ENCODE results near the gene PDPR.
"Not testable (repeated sequence)": the region's sequence is repeated elsewhere in the genome, so short reads cannot be mapped to it uniquely, and the experiment has no call there.

PDPR gene

DNA sequence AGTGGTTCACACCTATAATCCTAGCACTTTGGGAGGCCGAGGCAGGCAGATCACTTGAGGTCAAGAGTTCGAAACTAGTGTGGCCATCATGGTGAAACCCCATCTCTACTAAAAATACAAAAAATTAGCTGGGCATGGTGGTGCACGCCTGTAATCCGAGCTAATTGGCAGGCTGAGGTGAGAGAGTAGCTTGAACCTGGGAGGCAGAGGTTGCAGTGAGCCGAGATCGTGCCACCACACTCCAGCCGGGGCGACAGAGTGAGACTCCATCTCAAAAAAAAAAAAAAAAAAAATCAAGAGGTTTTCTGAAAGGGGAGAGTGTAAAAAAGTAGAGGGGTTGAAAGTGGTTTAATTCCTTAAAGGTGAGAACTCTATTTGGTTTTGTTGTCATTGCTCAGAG lies 21.7 kb downstream of the PDPR start:
- DNase-seq, result not testable (repeated sequence)

GRCh38 chr16:70136595-70136994 lies 22.5 kb downstream of the PDPR start:
- not testable (repeated sequence) for DNase-seq

DNA sequence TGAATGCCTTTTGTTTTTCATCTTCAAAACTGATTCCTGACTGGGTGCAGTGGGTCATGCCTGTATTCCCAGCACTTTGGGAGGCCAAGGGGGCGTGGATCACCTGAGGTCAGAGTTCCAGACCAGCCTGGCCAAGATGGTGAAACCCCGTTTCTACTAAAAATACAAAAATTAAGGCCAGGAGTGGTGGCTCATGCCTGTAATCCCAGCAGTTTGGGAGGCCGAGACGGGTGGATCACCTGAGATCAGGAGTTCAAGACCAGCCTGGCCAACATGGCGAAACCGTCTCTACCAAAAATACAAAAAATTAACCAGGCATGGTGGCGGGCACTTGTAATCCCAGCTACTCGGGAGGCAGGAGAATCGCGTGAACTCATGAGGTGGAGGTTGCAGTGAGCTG lies 28.6 kb downstream of the PDPR start:
- DNase-seq, result not testable (repeated sequence)

DNA sequence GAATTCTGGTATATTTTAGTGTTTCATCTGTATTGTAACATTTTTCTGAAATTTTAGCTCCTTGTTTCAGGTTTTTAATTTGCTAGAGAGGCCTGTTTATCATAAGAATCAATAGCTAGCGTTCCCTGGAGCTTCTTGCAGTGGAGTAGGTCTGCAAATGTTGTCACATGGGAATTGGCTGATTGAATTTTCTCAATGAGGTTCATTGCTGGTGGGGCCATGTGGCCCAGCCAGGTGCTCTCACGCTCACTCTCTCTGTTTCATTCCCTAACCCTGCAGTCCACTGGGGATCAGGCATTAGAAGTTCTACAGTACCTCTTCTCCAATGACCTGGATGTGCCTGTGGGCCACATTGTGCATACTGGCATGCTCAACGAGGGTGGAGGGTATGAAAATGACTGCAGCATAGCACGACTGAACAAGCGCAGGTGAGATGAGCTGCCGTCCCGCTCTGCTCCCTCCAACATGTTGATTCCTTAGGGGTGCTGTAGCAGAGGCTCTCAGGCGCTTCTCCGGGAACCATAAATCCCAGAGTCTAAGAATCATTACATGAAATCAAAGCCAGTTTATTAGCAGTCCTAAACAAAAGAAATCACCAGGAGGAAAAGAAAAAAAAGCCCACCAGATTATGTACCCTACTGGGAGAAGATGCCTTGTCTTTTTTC lies 29.2 kb downstream of the PDPR start:
- not testable (repeated sequence) for DNase-seq

DNA sequence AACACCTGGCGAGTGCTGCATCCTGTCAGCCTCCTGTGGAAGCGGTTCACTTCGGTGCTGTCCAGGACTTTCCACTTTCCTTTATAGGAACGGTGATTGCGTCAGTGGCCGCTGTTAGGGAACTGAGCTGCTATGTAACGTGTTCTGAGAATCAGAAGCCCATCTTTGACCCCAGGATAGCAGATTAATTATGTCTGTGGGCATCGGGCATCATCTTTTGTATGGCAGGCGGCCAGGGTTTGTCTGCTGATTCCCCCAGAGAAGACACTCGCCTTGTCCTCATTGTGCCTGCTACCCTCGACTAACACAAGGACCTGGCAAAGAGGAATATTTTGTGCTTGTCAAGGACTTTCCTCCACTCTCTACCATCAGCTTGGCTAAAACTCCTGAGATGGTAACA lies 33.7 kb downstream of the PDPR start:
- DNase-seq, result not testable (repeated sequence)

DNA sequence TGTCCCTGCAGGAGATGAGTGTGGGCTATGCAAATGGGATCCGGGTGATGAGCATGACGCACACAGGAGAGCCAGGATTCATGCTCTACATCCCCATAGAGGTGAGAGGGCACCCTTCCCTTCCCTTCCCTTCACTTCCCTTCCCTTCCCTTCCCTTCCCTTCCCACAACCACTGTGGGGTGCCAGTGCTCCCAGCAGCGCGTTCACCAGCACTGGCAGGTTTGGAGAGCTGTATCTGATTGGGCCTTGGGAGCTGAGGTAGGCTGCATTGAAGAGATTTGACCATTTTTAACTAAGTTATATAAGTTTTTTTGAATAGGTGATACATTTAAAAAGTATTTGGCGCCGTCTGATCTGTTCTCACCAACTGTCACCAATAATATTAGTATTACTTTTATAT lies 34.3 kb downstream of the PDPR start:
- not testable (repeated sequence) for DNase-seq

DNA sequence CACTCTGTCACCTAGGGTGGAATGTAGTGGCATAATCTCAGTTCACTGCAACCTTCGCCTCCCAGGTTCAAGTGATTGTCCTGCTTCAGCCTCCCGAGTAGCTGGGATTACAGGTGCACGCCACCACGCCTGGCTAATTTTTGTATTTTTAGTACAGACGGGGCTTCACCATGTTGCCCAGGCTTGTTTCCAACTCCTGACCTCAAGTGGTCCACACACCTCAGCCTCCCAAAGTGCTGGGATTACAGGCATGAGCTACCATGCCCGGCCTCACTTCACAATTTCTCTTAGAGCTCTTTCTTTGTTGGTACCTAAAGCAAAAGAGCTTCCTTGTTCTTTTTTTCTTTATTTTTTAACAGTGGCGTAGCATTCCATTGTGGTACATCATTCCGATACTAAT lies 35.2 kb downstream of the PDPR start:
- not testable (repeated sequence) for DNase-seq

GRCh38 chr16:70151391-70151790 lies 37.3 kb downstream of the PDPR start:
- DNase-seq, result no peak

GRCh38 chr16:70151941-70152509 lies 37.9 kb downstream of the PDPR start:
- no peak for DNase-seq

DNA sequence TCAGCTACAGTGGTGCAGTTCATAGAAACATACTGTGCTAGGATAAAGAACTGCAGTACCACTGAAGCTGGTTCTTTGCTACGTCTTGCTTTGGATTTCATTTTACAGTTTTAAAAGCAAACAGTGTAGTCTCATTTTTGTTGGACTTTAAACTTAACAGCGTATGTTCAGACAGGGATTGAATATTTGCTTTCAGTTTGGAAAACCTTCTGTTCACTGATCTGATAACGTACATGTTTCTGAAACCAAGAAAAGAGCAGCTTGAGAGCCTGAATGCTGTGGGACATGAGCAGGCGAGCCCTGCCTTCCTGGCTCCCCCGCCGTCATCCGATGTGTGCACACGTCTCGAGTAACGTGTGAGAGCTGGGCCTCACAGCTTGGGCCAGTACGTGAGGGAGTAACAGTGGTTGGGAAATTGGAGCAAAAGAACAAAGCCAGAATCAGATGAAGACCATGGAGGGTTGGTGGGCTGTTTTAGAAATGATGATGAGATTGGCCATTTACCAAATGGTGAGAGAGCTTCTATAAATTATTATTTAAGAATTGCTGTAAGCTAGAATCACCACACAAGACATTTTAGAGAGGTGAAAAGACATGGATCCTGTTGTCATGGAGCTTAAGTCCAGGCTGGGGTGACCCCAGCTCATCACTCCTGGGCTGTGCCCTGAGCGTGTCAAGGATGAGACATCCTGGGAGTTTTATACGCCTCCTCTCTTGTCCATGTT lies 38.6 kb downstream of the PDPR start:
- DNase-seq, result no peak

DNA sequence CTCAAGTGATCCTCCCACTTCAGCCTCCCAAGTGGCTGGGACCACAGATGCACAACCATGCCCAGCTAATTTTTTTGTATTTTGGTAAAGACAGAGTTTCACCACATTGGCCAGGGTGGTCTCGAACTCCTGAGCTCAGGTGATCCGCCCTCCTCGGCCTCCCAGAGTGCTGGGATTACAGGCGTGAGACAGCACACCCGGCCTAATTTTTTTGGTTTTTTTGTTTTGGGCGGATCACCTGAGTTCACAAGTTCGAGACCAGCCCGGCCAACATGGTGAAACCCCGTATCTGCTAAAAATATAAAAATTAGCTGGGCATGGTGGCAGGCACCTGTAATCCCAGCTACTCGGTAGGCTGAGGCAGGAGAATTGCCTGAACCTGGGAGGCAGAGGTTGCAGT lies 40.6 kb downstream of the PDPR start:
- DNase-seq, result not testable (repeated sequence)

DNA sequence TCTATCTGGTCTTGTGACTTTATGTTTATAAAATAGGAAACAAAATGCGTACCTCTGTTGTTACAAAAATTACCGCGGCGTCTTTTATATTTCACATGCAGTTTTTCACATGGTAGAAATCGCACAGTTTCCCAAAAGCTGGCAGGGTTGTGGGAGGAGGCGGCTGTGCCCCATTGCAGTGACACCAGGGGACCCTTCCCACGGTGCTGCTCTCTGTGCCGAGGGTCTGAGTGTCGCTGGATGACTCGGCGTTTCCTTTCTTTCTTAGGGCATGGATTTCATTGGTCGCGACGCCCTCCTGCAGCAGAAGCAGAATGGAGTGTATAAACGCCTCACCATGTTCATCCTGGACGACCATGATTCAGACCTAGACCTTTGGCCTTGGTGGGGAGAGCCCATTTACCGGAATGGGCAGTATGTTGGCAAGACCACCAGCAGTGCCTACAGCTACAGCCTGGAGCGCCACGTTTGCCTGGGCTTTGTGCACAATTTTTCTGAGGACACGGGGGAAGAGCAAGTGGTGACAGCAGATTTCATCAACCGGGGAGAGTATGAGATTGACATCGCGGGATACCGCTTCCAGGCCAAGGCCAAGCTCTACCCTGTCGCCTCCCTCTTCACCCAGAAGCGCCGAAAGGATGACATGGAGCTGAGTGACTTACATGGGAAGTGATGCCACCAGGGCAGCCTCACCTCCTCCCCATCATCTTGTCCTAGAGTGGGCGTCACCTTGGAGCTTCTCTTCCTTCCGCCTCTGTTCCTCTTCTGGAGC lies 42.3 kb downstream of the PDPR start:
- DNase-seq, result peak; percentile 18

- DNase-seq, result peak; percentile 16
Observed at GRCh38 chr16:70157105-70157476, 43.0 kb downstream of the PDPR start.

DNA sequence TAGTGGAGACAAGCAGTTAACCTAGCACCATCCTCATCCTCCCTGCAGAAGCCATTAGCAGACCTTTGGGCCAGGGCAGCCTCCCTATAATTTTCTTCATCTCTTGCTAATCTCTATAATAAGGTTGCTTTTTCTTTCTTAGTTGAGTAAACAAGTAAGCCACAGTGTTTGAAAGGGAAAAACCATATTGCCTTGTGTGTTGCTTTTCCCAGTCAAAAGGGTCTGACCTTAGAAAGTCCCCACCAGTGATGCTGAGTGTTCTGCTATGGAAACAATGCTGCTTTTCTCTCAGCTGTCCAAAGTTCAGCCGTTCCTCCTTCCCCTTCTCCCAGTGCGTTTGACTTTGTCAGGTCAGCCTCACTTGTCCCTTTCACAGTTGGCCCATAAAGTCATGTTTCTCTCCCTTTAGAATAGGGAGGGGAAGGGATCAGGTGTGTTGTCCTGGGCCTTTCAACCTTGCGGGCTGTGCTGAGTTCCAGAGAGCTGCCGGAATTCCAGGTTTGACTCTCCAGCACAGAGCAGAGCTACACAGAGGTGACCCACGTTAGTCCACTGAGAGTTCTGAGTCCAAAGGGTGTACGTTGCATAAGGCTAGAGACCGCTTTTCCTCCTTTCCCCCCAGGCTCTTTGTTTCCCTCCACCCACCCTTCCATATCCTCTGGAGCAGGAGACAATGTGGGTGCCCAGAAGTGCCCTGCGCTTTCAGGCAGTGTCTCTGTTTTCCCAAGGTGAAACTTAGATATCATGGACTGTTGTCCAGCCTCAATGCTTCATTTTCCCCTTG lies 43.5 kb downstream of the PDPR start:
- DNase-seq, result no peak

GRCh38 chr16:70158261-70158939 lies 44.3 kb downstream of the PDPR start:
- peak; percentile 16 for DNase-seq

DNA sequence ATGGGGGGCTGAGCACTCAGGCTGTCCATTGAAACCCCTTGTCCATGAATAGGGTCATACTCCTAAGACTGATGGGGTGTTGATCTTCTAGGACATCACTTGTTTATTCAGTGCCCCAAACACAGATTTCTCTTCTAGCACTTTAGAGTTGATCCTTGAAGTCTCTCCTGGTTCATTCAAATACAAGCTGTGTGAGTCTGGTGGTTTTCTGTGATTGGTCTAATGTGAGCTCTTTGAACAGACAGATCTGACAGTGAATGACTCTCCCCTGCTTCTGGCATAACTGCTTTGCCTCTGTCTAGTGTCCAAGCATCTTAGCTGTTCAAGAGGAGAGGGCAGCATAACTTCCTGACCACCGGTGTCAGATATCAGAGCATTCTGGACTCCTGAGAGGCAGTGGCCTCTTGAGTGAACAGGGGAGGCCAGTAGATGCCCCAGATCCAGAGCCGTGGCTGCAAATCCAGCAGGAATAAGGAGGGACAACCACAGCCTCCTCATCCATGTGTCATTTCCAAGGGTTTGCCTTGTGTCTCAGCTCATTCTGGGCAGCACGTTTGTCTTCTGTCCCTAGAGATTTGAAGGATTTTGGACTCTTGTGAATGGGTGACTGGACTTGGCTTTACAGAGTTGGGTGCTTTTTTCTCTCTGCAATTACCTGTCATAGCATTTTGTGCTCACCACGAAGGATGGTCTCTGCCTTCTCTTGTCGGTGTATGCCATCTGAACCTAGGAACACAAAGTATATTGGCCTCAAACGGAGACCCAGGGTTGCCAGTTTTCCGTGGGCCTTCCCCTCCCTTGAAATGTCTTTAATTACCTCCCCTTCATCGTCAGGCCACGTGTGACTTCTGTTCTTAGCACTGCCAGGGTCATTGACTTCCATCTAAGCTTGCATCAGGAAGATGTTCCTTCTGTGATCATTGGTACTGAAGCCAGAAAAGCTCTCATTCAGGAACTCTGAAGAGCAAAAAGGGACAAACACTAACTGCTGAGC lies 45.5 kb downstream of the PDPR start:
- no peak for DNase-seq

DNA sequence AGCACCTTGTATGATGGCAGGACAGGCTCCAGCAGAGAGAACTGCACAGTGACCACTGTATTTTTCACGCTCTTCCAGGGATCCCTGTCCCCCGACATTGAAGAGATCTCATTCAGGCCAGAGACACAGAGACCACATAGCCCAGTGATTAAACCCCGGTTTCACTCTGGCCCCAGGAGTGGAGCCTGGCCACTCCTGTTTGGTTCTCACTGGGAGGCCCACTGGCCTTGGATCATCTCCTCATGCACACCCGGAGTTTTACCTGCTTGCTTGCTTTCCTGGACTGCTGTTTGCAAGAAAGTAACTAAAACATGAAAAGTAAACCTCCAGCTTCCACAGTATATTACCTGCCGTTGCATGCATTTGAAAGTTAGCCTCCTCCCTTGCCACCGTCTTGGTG lies 46.3 kb downstream of the PDPR start:
- peak; percentile 16 for DNase-seq

DNA sequence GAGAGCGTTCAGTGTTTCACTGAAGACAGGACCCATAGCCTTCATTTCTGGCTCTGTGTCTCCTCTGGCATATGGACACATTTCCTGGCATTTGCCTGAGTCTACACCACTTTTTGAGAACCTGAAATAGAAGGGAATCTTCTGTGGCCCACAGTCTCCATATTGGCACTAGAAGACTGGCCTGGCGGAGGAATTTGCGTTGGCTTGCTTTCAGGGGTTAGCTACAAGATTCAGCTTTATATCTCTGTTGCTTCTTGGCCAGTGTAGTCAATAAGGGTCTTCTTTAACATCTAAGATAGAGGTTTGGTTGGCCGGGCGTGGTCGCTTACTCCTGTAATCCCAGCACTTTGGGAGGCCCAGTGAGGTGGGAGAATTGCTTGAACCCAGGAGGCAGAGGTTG lies 46.7 kb downstream of the PDPR start:
- peak; percentile 16 for DNase-seq

GRCh38 chr16:70161350-70161749 lies 47.2 kb downstream of the PDPR start:
- DNase-seq, result no peak

- no peak for DNase-seq
Observed at GRCh38 chr16:70162041-70162451, 47.9 kb downstream of the PDPR start.

GRCh38 chr16:70163596-70163995 lies 49.5 kb downstream of the PDPR start:
- DNase-seq, result peak; percentile 23
